Urinary bladder (tissue), 4 donors: ENCODE data around the gene GABRA5. TPM values are rescaled to one million over a fixed set of nuclear protein-coding genes. Genes with fewer than 3 reads are reported as not detected.

Experiments used
- DNase-seq: peaks from one replicate; pipeline ENCODE4 v3.0.0-alpha.2; 2015; ENCODE audit errors: extremely low spot score
- H3K27ac ChIP-seq: one replicate; pipeline ENCODE4 v1.5.1; 2013; ENCODE audit warnings: low read depth, mild to moderate bottlenecking, moderate library complexity
- H3K36me3 ChIP-seq: one replicate; pipeline ENCODE4 v1.6.1; 2013; ENCODE audit warnings: mild to moderate bottlenecking, moderate library complexity; ENCODE audit not compliant: insufficient read depth
- H3K4me1 ChIP-seq: one replicate; pipeline ENCODE4 v1.6.1; 2013; ENCODE audit warnings: mild to moderate bottlenecking, moderate library complexity; ENCODE audit not compliant: insufficient read depth
- H3K4me3 ChIP-seq: one replicate; pipeline ENCODE4 v1.5.1; 2013; ENCODE audit warnings: low read depth, low read length
- WGBS: extraction: QIAGEN DNeasy Blood & Tissue Kit; methylation state at CpG from one replicate; pipeline ENCODE4 v1.1.7; 2013; 5-methylcytosine and 5-hydroxymethylcytosine counted together
- polyA plus RNA-seq: library from polyadenylated mRNA; stranded (reverse); fragments of 200-250 nt; gene quantifications from one replicate; pipeline ENCODE4 v1.2.3, GENCODE V29; 2013
- total RNA-seq: library from RNA; depleted of rRNA; stranded (reverse); fragments of >200 nt; gene quantifications from one replicate; pipeline ENCODE4 v1.2.3, GENCODE V29; 2014
- donor health status: healthy with polysubstance abuse.
- donor health status: healthy.

Gene GABRA5
- total and polyA plus RNA-seq, 2 donors = 0.35 to 0.85 TPM

- Histone ChIP-seq H3K27ac (no peak overlapping the region), H3K4me3 (peak overlapping the region; percentile 14)
Observed at GRCh38 chr15:26867200-26868007, 542 bp downstream of the GABRA5 start.

GRCh38 chr15:26868029-26868685 is 1.3 kb downstream of the GABRA5 start:
- 11% methylated on average over 46 of the region's 46 CpGs for WGBS
- H3K4me1 ChIP-seq = no peaks in the 10 kb centered on the region
- H3K36me3 ChIP-seq = no peaks in the 10 kb centered on the region
- no peak for DNase-seq
- H3K27ac ChIP-seq = no peak overlapping the region
- H3K4me3 ChIP-seq = no peak overlapping the region

More at GRCh38 chr15:26867200-26868007, 542 bp downstream of the GABRA5 start:
- Histone ChIP-seq H3K4me1 (no peaks in the 10 kb centered on the region), H3K36me3 (no peaks in the 10 kb centered on the region)
- no peak for DNase-seq
- WGBS = 2% methylated on average over 102 of the region's 104 CpGs

- no peak for DNase-seq
- Histone ChIP-seq H3K4me1 (no peaks in the 10 kb centered on the region), H3K36me3 (no peaks in the 10 kb centered on the region), H3K4me3 (no peak overlapping the region), H3K27ac (no peak overlapping the region)
- WGBS = 78% methylated on average over 3 of the region's 3 CpGs
Observed at GRCh38 chr15:26869628-26870027, 2.8 kb downstream of the GABRA5 start.

GRCh38 chr15:26870346-26870745 is 3.5 kb downstream of the GABRA5 start:
- Histone ChIP-seq H3K4me3 (no peak overlapping the region), H3K36me3 (no peaks in the 10 kb centered on the region), H3K27ac (no peak overlapping the region), H3K4me1 (no peaks in the 10 kb centered on the region)
- no peak for DNase-seq
- WGBS = 85% methylated on average over 3 of the region's 3 CpGs

- H3K36me3 ChIP-seq = no peaks in the 10 kb centered on the region
Observed at GRCh38 chr15:26872206-26872605, 5.3 kb downstream of the GABRA5 start.

GRCh38 chr15:26873846-26874245 is 7.0 kb downstream of the GABRA5 start:
- 22% methylated on average over 8 of the region's 8 CpGs for WGBS
- no peak overlapping the region for H3K27ac ChIP-seq
- H3K4me1 ChIP-seq = no peaks in the 10 kb centered on the region
- H3K4me3 ChIP-seq = no peak overlapping the region
- no peak for DNase-seq
- H3K36me3 ChIP-seq = no peaks in the 10 kb centered on the region

More at GRCh38 chr15:26872206-26872605, 5.3 kb downstream of the GABRA5 start:
- 65% methylated on average over 7 of the region's 7 CpGs for WGBS
- Histone ChIP-seq H3K4me1 (no peaks in the 10 kb centered on the region), H3K4me3 (no peak overlapping the region), H3K27ac (no peak overlapping the region)
- DNase-seq = no peak

GRCh38 chr15:26874774-26875475 is 8.1 kb downstream of the GABRA5 start:
- no peak overlapping the region for H3K4me3 ChIP-seq
- WGBS = 86% methylated on average over 6 of the region's 6 CpGs
- no peak for DNase-seq
- no peaks in the 10 kb centered on the region for H3K4me1 ChIP-seq
- H3K36me3 ChIP-seq = no peaks in the 10 kb centered on the region
- H3K27ac ChIP-seq = no peak overlapping the region

GRCh38 chr15:26875476-26875850 is 8.6 kb downstream of the GABRA5 start:
- no peaks in the 10 kb centered on the region for H3K36me3 ChIP-seq
- WGBS = 77% methylated on average over 8 of the region's 8 CpGs
- H3K4me1 ChIP-seq = no peaks in the 10 kb centered on the region
- no peak for DNase-seq
- no peak overlapping the region for H3K27ac ChIP-seq
- no peak overlapping the region for H3K4me3 ChIP-seq

- H3K4me3 ChIP-seq = no peak overlapping the region
- no peaks in the 10 kb centered on the region for H3K4me1 ChIP-seq
- no peaks in the 10 kb centered on the region for H3K36me3 ChIP-seq
- no peak for DNase-seq
- no peak overlapping the region for H3K27ac ChIP-seq
- WGBS = 72% methylated on average over 10 of the region's 10 CpGs
Observed at GRCh38 chr15:26877831-26878230, 11.0 kb downstream of the GABRA5 start.

GRCh38 chr15:26879706-26880105 is 12.8 kb downstream of the GABRA5 start:
- no peaks in the 10 kb centered on the region for H3K4me1 ChIP-seq
- no peaks in the 10 kb centered on the region for H3K36me3 ChIP-seq
- no peak overlapping the region for H3K27ac ChIP-seq
- WGBS = 84% methylated on average over 2 of the region's 2 CpGs
- H3K4me3 ChIP-seq = no peak overlapping the region
- no peak for DNase-seq

- Histone ChIP-seq H3K27ac (no peak overlapping the region), H3K36me3 (no peaks in the 10 kb centered on the region), H3K4me3 (no peak overlapping the region), H3K4me1 (no peaks in the 10 kb centered on the region)
- DNase-seq = no peak
- 92% methylated on average over 9 of the region's 9 CpGs for WGBS
Observed at GRCh38 chr15:26882112-26882511, 15.2 kb downstream of the GABRA5 start.

GRCh38 chr15:26882616-26883365 is 15.9 kb downstream of the GABRA5 start:
- H3K36me3 ChIP-seq = no peaks in the 10 kb centered on the region
- H3K4me1 ChIP-seq = no peaks in the 10 kb centered on the region
- no peak for DNase-seq
- H3K27ac ChIP-seq = no peak overlapping the region
- 90% methylated on average over 35 of the region's 35 CpGs for WGBS
- H3K4me3 ChIP-seq = no peak overlapping the region

- Histone ChIP-seq H3K36me3 (no peaks in the 10 kb centered on the region), H3K4me3 (no peak overlapping the region), H3K27ac (no peak overlapping the region), H3K4me1 (no peaks in the 10 kb centered on the region)
- no peak for DNase-seq
- 94% methylated on average over 32 of the region's 32 CpGs for WGBS
Observed at GRCh38 chr15:26883466-26883865, 16.6 kb downstream of the GABRA5 start.
